ENCODE measurements around the gene TIMMDC1. TPM values are rescaled to one million over a fixed set of nuclear protein-coding genes. Genes with fewer than 3 reads are reported as not detected.

Gene TIMMDC1
- total RNA-seq, 1 donor from 2014 or later = 30.0 TPM

GRCh38 chr3:119557877-119558269, 59.5 kb downstream of the TIMMDC1 start:
- H3K27ac ChIP-seq = no peak overlapping the region
- intact Hi-C loops (cut with DNase I) = no loop called here
- H3K27me3 ChIP-seq = no peaks in the 10 kb centered on the region
- H3K9me3 ChIP-seq = no peaks in the 10 kb centered on the region
- no peaks in the 10 kb centered on the region for H3K36me3 ChIP-seq
- H3K4me1 ChIP-seq = no peaks in the 10 kb centered on the region
- no peak for DNase-seq (ENCODE audit: extremely low spot score in 2 of 2)
- no peak overlapping the region for H3K4me3 ChIP-seq
- no peak for TF ChIP-seq POLR2AphosphoS5 (IDR thresholded peaks at IDR 0.05; ENCODE audit: insufficient read depth in 1 of 2, low read depth in 1 of 2)
- no peak for TF ChIP-seq CTCF (IDR thresholded peaks at IDR 0.05)
- no peak for TF ChIP-seq POLR2A (IDR thresholded peaks at IDR 0.05)

DNA sequence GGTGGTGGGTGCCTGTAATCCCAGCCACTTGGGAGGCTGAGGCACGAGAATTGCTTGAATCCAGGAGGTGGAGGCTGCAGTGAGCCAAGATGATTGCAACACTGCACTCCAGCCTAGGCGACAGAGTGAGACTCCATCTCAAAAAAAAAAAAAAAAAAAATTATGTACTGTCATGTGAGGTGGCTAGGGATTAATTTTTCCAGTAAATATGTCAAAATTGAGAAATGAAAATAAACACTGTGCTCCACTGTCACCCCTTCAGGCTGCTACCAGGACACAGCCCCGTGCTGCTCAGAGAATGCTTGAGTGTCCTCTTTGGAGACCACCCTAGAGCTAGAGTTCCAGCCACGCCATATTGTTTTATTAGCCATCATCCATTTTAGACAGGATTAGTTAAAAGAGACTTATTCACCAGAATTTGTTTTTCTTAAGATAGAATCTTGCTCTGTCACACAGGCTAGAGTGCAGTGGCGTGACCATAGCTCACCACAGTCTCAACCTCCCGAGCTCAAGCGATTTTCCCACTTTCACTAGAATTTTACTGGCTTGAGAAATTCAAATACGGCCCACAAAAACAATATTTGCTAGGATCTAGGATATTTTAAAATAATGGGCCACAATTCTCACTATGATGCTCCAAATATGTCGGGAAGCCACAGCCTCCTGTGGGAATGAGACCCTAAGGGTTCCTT, 60.4 kb downstream of the TIMMDC1 start:
- intact Hi-C loops (cut with DNase I) = no loop called here
- H3K27me3 ChIP-seq = no peaks in the 10 kb centered on the region
- no peak overlapping the region for H3K27ac ChIP-seq
- H3K4me3 ChIP-seq = no peak overlapping the region
- no peak for DNase-seq (ENCODE audit: extremely low spot score in 2 of 2)
- H3K4me1 ChIP-seq = no peaks in the 10 kb centered on the region
- TF ChIP-seq POLR2AphosphoS5 (IDR thresholded peaks at IDR 0.05; ENCODE audit: insufficient read depth in 1 of 2, low read depth in 1 of 2) = no peak
- TF ChIP-seq CTCF (IDR thresholded peaks at IDR 0.05) = no peak
- no peak for TF ChIP-seq POLR2A (IDR thresholded peaks at IDR 0.05)
- H3K36me3 ChIP-seq = no peaks in the 10 kb centered on the region
- no peaks in the 10 kb centered on the region for H3K9me3 ChIP-seq

- Histone ChIP-seq H3K27ac (no peak within 1 kb of the TSS), H3K4me3 (no peak within 1 kb of the TSS)
- intact Hi-C loops (cut with DNase I) = no loop called here
Observed at GRCh38 chr3:119559441-119559963, 61.2 kb downstream of the TIMMDC1 start, which contains the start of gene CD80. TSS of gene CD80 (minus strand) at chr3:119559614. CDS start at chr3:119557728, 1,886 bp downstream.

GRCh38 chr3:119560160-119560559, 61.8 kb downstream of the TIMMDC1 start:
- H3K4me3 ChIP-seq = no peak overlapping the region
- no peaks in the 10 kb centered on the region for H3K27me3 ChIP-seq
- no peaks in the 10 kb centered on the region for H3K36me3 ChIP-seq
- TF ChIP-seq POLR2AphosphoS5 (IDR thresholded peaks at IDR 0.05; ENCODE audit: insufficient read depth in 1 of 2, low read depth in 1 of 2) (no peak), POLR2A (IDR thresholded peaks at IDR 0.05) (no peak), CTCF (IDR thresholded peaks at IDR 0.05) (no peak)
- intact Hi-C loops (cut with DNase I) = no loop called here
- no peak overlapping the region for H3K27ac ChIP-seq
- DNase-seq (ENCODE audit: extremely low spot score in 2 of 2) = no peak
- H3K4me1 ChIP-seq = no peaks in the 10 kb centered on the region
- no peaks in the 10 kb centered on the region for H3K9me3 ChIP-seq

More at GRCh38 chr3:119559441-119559963, 61.2 kb downstream of the TIMMDC1 start, which contains the start of gene CD80:
- DNase-seq (ENCODE audit: extremely low spot score in 2 of 2) = no peak
- no peaks in the 10 kb centered on the region for H3K9me3 ChIP-seq
- no peaks in the 10 kb centered on the region for H3K27me3 ChIP-seq
- TF ChIP-seq POLR2A (IDR thresholded peaks at IDR 0.05) (no peak), CTCF (IDR thresholded peaks at IDR 0.05) (no peak), POLR2AphosphoS5 (IDR thresholded peaks at IDR 0.05; ENCODE audit: insufficient read depth in 1 of 2, low read depth in 1 of 2) (no peak)
- no peaks in the 10 kb centered on the region for H3K4me1 ChIP-seq
- no peaks in the 10 kb centered on the region for H3K36me3 ChIP-seq
